ENCODE data around the gene NOSTRIN.
A peak's percentile ranks its signal among the peaks of the same experiment; 100 is the strongest.

NOSTRIN gene

DNA sequence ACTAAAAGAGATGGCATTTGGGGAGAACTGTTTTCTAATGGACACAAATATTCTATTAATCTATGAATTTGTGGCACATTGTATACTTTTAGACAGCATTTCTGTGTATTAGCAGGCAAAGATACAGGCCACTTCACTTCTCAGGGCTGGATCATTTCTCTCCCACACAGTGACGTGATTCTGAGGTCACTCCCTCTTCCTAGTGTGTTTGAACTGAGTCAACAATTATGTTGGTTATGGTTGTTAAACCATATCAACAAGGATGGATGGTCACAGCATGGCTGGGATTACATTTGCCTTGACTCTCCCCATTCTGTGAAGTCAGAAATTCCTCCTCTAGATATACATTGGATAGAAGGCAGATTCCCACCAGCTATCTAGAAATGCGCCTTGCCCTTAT, 11.6 kb downstream of the NOSTRIN start:
- no peak overlapping the region for H3K4me3 ChIP-seq (ENCODE audit: low read depth, low read length)
- in situ Hi-C loops (cut with HindIII; ENCODE audit: low sequenced_read_pairs) = no loop called here
- peak; percentile 68 for DNase-seq (ENCODE audit: low read depth)
- TF ChIP-seq, protein P1, sequence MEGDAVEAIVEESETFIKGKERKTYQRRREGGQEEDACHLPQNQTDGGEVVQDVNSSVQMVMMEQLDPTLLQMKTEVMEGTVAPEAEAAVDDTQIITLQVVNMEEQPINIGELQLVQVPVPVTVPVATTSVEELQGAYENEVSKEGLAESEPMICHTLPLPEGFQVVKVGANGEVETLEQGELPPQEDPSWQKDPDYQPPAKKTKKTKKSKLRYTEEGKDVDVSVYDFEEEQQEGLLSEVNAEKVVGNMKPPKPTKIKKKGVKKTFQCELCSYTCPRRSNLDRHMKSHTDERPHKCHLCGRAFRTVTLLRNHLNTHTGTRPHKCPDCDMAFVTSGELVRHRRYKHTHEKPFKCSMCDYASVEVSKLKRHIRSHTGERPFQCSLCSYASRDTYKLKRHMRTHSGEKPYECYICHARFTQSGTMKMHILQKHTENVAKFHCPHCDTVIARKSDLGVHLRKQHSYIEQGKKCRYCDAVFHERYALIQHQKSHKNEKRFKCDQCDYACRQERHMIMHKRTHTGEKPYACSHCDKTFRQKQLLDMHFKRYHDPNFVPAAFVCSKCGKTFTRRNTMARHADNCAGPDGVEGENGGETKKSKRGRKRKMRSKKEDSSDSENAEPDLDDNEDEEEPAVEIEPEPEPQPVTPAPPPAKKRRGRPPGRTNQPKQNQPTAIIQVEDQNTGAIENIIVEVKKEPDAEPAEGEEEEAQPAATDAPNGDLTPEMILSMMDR (IDR thresholded peaks at IDR 0.05; ENCODE audit: low read depth, low read length, missing control alignments) = no peak

- TF ChIP-seq, protein P1 (IDR thresholded peaks at IDR 0.05; ENCODE audit: low read depth, low read length, missing control alignments) = no peak
- in situ Hi-C loops (cut with HindIII; ENCODE audit: low sequenced_read_pairs) = no loop called here
- no peak overlapping the region for H3K4me3 ChIP-seq (ENCODE audit: low read depth, low read length)
- no peak for DNase-seq (ENCODE audit: low read depth)
These were observed 12.8 kb downstream of the NOSTRIN start for GRCh38 chr2:168814939-168815907.

DNA sequence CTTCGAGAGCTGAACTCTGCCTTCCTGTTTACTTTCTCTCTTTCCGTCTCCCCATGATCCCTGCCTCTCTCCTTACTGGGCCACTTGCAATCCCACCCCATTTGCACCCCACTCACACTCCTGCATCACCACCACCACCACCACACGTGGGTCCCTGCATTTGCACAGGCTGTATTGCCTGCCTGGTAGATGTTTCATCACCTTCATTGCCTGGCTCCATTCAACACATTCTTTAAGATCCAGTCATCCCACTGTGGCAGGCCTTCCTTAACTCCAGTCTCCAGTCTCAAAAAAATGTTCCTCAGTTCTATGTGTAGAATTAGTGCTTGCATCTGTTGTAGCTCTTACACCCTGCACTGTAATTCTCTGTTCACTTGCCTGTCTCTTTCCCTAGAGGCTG, 13.9 kb downstream of the NOSTRIN start:
- in situ Hi-C loops (cut with HindIII; ENCODE audit: low sequenced_read_pairs) = no loop called here
- no peak overlapping the region for H3K4me3 ChIP-seq (ENCODE audit: low read depth, low read length)
- peak; percentile 74 for DNase-seq (ENCODE audit: low read depth)
- TF ChIP-seq, protein P1 (IDR thresholded peaks at IDR 0.05; ENCODE audit: low read depth, low read length, missing control alignments) = no peak

DNA sequence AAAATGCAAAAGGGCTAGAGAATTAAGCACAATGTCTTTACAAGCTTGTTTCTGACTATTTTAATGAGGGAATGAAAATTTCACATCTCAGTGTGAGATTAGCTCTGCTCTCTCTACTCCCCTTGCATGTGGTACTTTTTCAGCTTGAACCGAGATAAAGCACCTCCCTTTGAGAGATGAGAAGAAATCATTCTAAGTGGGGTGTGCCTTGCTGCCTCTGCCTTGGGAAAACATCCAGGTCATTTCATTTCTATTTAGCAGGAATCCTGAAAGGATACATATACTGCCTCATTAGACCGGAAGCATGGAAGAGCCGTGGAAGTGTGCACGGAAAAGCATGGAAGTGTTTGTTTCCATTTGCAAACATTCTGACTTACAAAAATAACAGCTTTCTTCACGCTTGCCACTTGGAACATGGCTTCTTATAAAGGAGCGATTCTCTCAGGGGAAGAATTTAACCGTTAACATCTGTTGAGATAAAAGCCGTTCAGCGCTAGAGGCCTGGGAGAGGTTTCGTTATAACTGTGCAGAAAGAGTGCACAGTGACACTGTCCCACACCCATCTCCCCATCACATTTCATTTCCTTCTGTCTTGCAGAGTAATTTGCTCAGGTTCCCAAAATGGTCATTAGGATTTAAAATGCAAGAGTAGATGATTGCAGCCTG, 16.7 kb downstream of the NOSTRIN start:
- in situ Hi-C loops (cut with HindIII; ENCODE audit: low sequenced_read_pairs) = no loop called here
- H3K4me3 ChIP-seq (ENCODE audit: low read depth, low read length) = no peak overlapping the region
- TF ChIP-seq, protein P1 (IDR thresholded peaks at IDR 0.05; ENCODE audit: low read depth, low read length, missing control alignments) = no peak
- no peak for DNase-seq (ENCODE audit: low read depth)

GRCh38 chr2:168819829-168820489, 17.5 kb downstream of the NOSTRIN start:
- in situ Hi-C loops (cut with HindIII; ENCODE audit: low sequenced_read_pairs) = no loop called here
- TF ChIP-seq, protein P1 (IDR thresholded peaks at IDR 0.05; ENCODE audit: low read depth, low read length, missing control alignments) = no peak
- no peak overlapping the region for H3K4me3 ChIP-seq (ENCODE audit: low read depth, low read length)
- DNase-seq (ENCODE audit: low read depth) = no peak

- H3K4me3 ChIP-seq (ENCODE audit: low read depth, low read length) = no peak overlapping the region
- no peak for DNase-seq (ENCODE audit: low read depth)
- in situ Hi-C loops (cut with HindIII; ENCODE audit: low sequenced_read_pairs) = no loop called here
- TF ChIP-seq, protein P1 (IDR thresholded peaks at IDR 0.05; ENCODE audit: low read depth, low read length, missing control alignments) = no peak
These were observed 19.1 kb downstream of the NOSTRIN start for GRCh38 chr2:168821577-168821976.
